OCI-LY7 (cell line): ENCODE measurements around the gene ARSK. TPM values are rescaled to one million over a fixed set of nuclear protein-coding genes. Genes with fewer than 3 reads are reported as not detected.
A peak's percentile ranks its signal among the peaks of the same experiment; 100 is the strongest.

ENCODE experiments used
- BruUV-seq: library from RNA; stranded (reverse); fragments of 400-500 nt; replicated peaks from 2 replicates; lab custom pipeline; 2021; lab: Mats Ljungman, UMichigan
- CTCF ChIA-PET: fragments of 300-600 bp; sonication (Branson Sonifier 250); formaldehyde crosslinking; loops from one replicate; lab custom pipeline; 2022; ENCODE audit warnings: antibody characterized with exemption; ENCODE audit not compliant: unreplicated experiment; lab: Charles Lee
- POLR2A ChIA-PET: fragments of 300-600 bp; sonication (Branson Sonifier 250); formaldehyde crosslinking; loops from one replicate; lab custom pipeline; 2022; ENCODE audit warnings: antibody characterized with exemption; lab: Charles Lee
- DNase-seq: peaks from one replicate; pipeline ENCODE4 v3.0.0-alpha.2; 2015; ENCODE audit warnings: low spot score
- H2AFZ ChIP-seq: fragments of 200-600 bp; sonication (generic), shearing (Covaris generic); 2 replicates; pipeline ENCODE4 v1.6.1; 2014; ENCODE audit warnings: mild to moderate bottlenecking, antibody characterized with exemption, low read length, moderate library complexity
- H3K27ac ChIP-seq: fragments of 200-600 bp; sonication (generic); 2 replicates; pipeline ENCODE4 v1.5.1; 2014; ENCODE audit warnings: mixed run types, low read depth, mild to moderate bottlenecking, moderate library complexity, low read length, inconsistent platforms; ENCODE audit not compliant: poor library complexity, severe bottlenecking
- H3K36me3 ChIP-seq: fragments of 200-600 bp; sonication (generic); 2 replicates; pipeline ENCODE4 v1.6.1; 2014; ENCODE audit warnings: mild to moderate bottlenecking, antibody characterized with exemption, low read length, moderate library complexity, mixed read lengths; ENCODE audit not compliant: insufficient read depth
- H3K4me1 ChIP-seq: fragments of 200-600 bp; sonication (generic); 2 replicates; pipeline ENCODE4 v1.5.1; 2014; ENCODE audit warnings: mild to moderate bottlenecking, low read length; ENCODE audit not compliant: insufficient read depth, poor library complexity, severe bottlenecking
- H3K4me2 ChIP-seq: fragments of 200-600 bp; sonication (generic); 2 replicates; pipeline ENCODE4 v1.6.1; 2014; ENCODE audit warnings: mild to moderate bottlenecking, low read length
- H3K4me3 ChIP-seq: fragments of 200-600 bp; sonication (generic); 2 replicates; pipeline ENCODE4 v1.5.1; 2014; ENCODE audit warnings: mild to moderate bottlenecking, low read depth, low read length; ENCODE audit not compliant: poor library complexity, severe bottlenecking
- H3K79me2 ChIP-seq: fragments of 200-600 bp; sonication (generic); 2 replicates; pipeline ENCODE4 v1.6.1; 2016; ENCODE audit warnings: low read depth, mild to moderate bottlenecking, low read length, moderate library complexity, mixed read lengths; ENCODE audit not compliant: insufficient read depth
- H3K9me2 ChIP-seq: fragments of 200-600 bp; sonication (generic); 2 replicates; pipeline ENCODE4 v1.6.1; 2016; ENCODE audit warnings: mild to moderate bottlenecking, low read length, mixed read lengths; ENCODE audit not compliant: insufficient read depth
- H3K9me3 ChIP-seq: fragments of 200-600 bp; sonication (generic); 2 replicates; pipeline ENCODE4 v1.6.1; 2014; ENCODE audit warnings: mild to moderate bottlenecking, mixed run types, low read length, mixed read lengths
- H4K20me1 ChIP-seq: fragments of 200-600 bp; sonication (generic); 2 replicates; pipeline ENCODE4 v1.6.1; 2014; ENCODE audit warnings: mild to moderate bottlenecking, antibody characterized with exemption, low read length, moderate library complexity, mixed read lengths; ENCODE audit not compliant: insufficient read depth
- CTCF ChIP-seq: fragments of 200-600 bp; sonication (generic); conservative IDR thresholded peaks from 2 replicates; pipeline ENCODE4 v1.5.1; 2014; ENCODE audit warnings: mild to moderate bottlenecking, antibody characterized with exemption, low read length, moderate library complexity, mixed read lengths
- EZH2phosphoT487 ChIP-seq: fragments of 200-600 bp; sonication (generic); IDR thresholded peaks from 2 replicates; pipeline ENCODE4 v1.6.1; 2018; ENCODE audit warnings: low read depth, borderline replicate concordance, mild to moderate bottlenecking, mixed run types, antibody characterized with exemption, low read length, moderate library complexity, mixed read lengths
- intact Hi-C: fragments of 100-400 bp; cut with micrococcal nuclease; formaldehyde crosslinking; loops from one replicate; pipeline ENCODE4 v1.10.0; 2022; ENCODE audit not compliant: unreplicated experiment
- total RNA-seq, 2 experiments: library from RNA; depleted of rRNA in 1 of 2; stranded (reverse); fragments of >200 nt in 1 of 2; shearing (Covaris generic) in 1 of 2; gene quantifications; 2 replicates each; pipeline ENCODE4 v1.2.3, GENCODE V29; 2014 to 2022

The ARSK gene
- total RNA-seq, 2 experiments from 2014 or later = 5.2 to 5.9 TPM

DNA sequence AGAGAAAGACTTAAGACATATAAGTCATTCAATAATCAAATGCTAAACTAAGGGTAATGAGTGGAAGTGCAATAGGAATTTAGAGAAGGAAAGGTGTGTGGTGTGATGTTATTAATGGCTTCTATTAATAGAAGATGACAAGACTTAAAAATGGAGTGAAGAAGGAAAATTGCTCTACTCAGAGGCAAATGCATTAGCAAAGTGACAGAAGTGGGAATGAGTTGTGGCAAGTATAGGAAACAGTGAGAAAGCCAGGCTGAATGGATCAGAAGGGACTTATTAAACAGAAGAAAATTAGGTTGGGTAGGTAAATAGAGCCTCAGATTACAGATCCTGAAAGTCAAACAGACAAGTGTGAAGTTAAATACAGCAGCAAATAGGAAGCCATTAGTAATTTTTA, 5.9 kb upstream of the ARSK start:
- POLR2A ChIA-PET = no interaction called here

DNA sequence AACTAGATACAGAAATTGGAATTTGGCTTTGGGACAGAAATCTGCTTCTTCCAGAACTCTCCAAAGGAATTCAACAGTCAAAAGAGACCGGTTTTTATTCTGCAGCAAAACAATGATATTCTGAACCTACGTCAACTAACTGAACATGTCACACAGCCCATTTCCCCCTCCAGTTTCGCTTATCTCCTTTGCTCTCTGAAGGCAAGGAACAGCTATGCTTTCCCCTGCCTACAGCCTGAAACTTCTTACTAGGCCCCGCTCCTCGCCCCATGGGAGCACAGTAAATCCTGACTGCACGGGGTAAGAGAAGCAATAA, 612 bp upstream of the ARSK start:
- no peaks in the 10 kb centered on the region for H3K9me2 ChIP-seq
- ChIA-PET CTCF (no interaction called here), POLR2A (interaction anchor here (0.6 to 1.5 kb wide), 3 partner anchors 12 to 64 kb away, joined by 3 to 5 read pairs (median 4); no protein-coding TSS in a partner anchor)
- DNase-seq = no peak
- peaks cover 15% of the 10 kb centered on the region for H3K4me1 ChIP-seq
- H3K79me2 ChIP-seq = peaks cover 41% of the 10 kb centered on the region
- peak overlapping the region; percentile 81 for H3K4me3 ChIP-seq
- H4K20me1 ChIP-seq = no peaks in the 10 kb centered on the region
- peak overlapping the region; percentile 71 for H3K27ac ChIP-seq
- peak overlapping the region; percentile 90; the same call in 1 of the 2 replicates for H2AFZ ChIP-seq
- intact Hi-C loops = no loop called here
- TF ChIP-seq EZH2phosphoT487 = no peak
- no peak for TF ChIP-seq CTCF
- peak overlapping the region; percentile 77 for H3K4me2 ChIP-seq
- peaks cover 16% of the 10 kb centered on the region for H3K36me3 ChIP-seq
- TSS peak; percentile 67 for BruUV-seq
- no peaks in the 10 kb centered on the region for H3K9me3 ChIP-seq

More for the DNA sequence above, 5.9 kb upstream of the ARSK start:
- intact Hi-C loops = no loop called here
- Histone ChIP-seq H3K4me1 (peaks cover 5% of the 10 kb centered on the region), H3K9me3 (no peaks in the 10 kb centered on the region), H4K20me1 (no peaks in the 10 kb centered on the region), H3K9me2 (no peaks in the 10 kb centered on the region), H3K27ac (no peak overlapping the region), H3K36me3 (peaks cover 68% of the 10 kb centered on the region), H3K4me3 (no peak overlapping the region), H3K79me2 (peaks cover 25% of the 10 kb centered on the region), H3K4me2 (no peak overlapping the region), H2AFZ (no peak overlapping the region)
- no TSS peak for BruUV-seq
- TF ChIP-seq CTCF (no peak), EZH2phosphoT487 (no peak)
- CTCF ChIA-PET = no interaction called here
- no peak for DNase-seq

- Histone ChIP-seq H3K27ac (peak overlapping the region; percentile 71), H2AFZ (peak overlapping the region; percentile 90), H3K79me2 (peaks cover 41% of the 10 kb centered on the region), H3K9me2 (no peaks in the 10 kb centered on the region), H3K4me2 (peak overlapping the region; percentile 87), H3K9me3 (no peaks in the 10 kb centered on the region), H3K4me3 (peak overlapping the region; percentile 81), H4K20me1 (no peaks in the 10 kb centered on the region), H3K36me3 (peaks cover 9% of the 10 kb centered on the region; the same call in 1 of the 2 replicates), H3K4me1 (peaks cover 15% of the 10 kb centered on the region)
- DNase-seq = no peak
- CTCF ChIA-PET = no interaction called here
- POLR2A ChIA-PET = interaction anchor here (0.6 to 1.5 kb wide), 4 partner anchors 9 to 246 kb away, joined by 3 to 7 read pairs (median 4); no protein-coding TSS in a partner anchor
- TF ChIP-seq EZH2phosphoT487 = no peak
- TF ChIP-seq CTCF = no peak
- no TSS peak for BruUV-seq
- intact Hi-C loops = loop anchor here (1.0 to 5.0 kb wide), 4 partner anchors 91 to 1627 kb away; partner anchors contain the start of genes RFESD and RIOK2
Observed at GRCh38 chr5:95555553-95555952, 652 bp downstream of the ARSK start.
